Tibial nerve (tissue), 4 donors: ENCODE measurements around the gene NSUN6.

ENCODE experiments used
- CTCF ChIP-seq, 5 experiments: fragments of 200-600 bp in 3 of 5; fragments of 450-650 bp in 2 of 5; sonication (generic) in 3 of 5; IDR thresholded peaks; one replicate each; pipeline ENCODE4 v1.5.1; 2016 to 2019; ENCODE audit warnings: antibody characterized with exemption in 5 of 5, mild to moderate bottlenecking in 3 of 5, moderate library complexity in 2 of 5
- EP300 ChIP-seq, 2 donors: sonication (generic); formaldehyde crosslinking; IDR thresholded peaks; one replicate each; pipeline ENCODE4 v1.6.1; 2017; ENCODE audit warnings: antibody characterized with exemption in 2 of 2, mild to moderate bottlenecking in 1 of 2
- POLR2A ChIP-seq, 2 donors: fragments of 450-650 bp; IDR thresholded peaks; one replicate each; pipeline ENCODE4 v1.6.1; 2017; ENCODE audit warnings: antibody characterized with exemption in 2 of 2, mild to moderate bottlenecking in 2 of 2, moderate library complexity in 2 of 2

GRCh38 chr10:18625886-18626285 lies 25.5 kb downstream of the NSUN6 start:
- TF ChIP-seq CTCF (IDR thresholded peaks at IDR 0.05) = no peak
- TF ChIP-seq POLR2A (IDR thresholded peaks at IDR 0.05) = no peak
- TF ChIP-seq EP300 (IDR thresholded peaks at IDR 0.05) = no peak
